HepG2 (cell line): Measurements from ENCODE around the gene SLC5A4. TPM values are rescaled to one million over a fixed set of nuclear protein-coding genes. Genes with fewer than 3 reads are reported as not detected.

Experiments
- AFF4 ChIP-seq: sonication (generic); formaldehyde crosslinking; IDR thresholded peaks from 2 replicates; pipeline ENCODE4 v1.4.0; 2020; ENCODE audit warnings: missing genetic modification reagents
- FOSL1 ChIP-seq: sonication (generic); formaldehyde crosslinking; IDR thresholded peaks from 2 replicates; pipeline ENCODE4 v1.9.0; 2021; ENCODE audit warnings: missing genetic modification reagents, borderline replicate concordance
- HDAC1 ChIP-seq: sonication (generic); formaldehyde crosslinking; IDR thresholded peaks from 2 replicates; pipeline ENCODE4 v1.5.1; 2020; ENCODE audit warnings: mild to moderate bottlenecking, missing genetic modification reagents
- HNF1A ChIP-seq, 2 experiments: sonication (generic) in 1 of 2; formaldehyde crosslinking in 1 of 2; IDR thresholded peaks; 2 replicates each; pipeline versions ENCODE4 v1.4.0 to v1.6.1; 2016 to 2020; ENCODE audit warnings: borderline replicate concordance in 1 of 2, low read depth in 1 of 2, mild to moderate bottlenecking in 1 of 2, missing genetic modification reagents in 1 of 2
- MTA1 ChIP-seq: sonication (generic); formaldehyde crosslinking; IDR thresholded peaks from 2 replicates; pipeline ENCODE4 v1.4.0; 2020; ENCODE audit warnings: missing genetic modification reagents, mild to moderate bottlenecking, borderline replicate concordance
- NFE2 ChIP-seq: sonication (generic); formaldehyde crosslinking; IDR thresholded peaks from 2 replicates; pipeline ENCODE4 v1.4.0; 2020; ENCODE audit warnings: missing genetic modification reagents
- SP2 ChIP-seq: sonication (generic); formaldehyde crosslinking; IDR thresholded peaks from 2 replicates; pipeline ENCODE4 v1.5.1; 2020; ENCODE audit warnings: mild to moderate bottlenecking, missing genetic modification reagents
- THAP7 ChIP-seq: sonication (generic); formaldehyde crosslinking; IDR thresholded peaks from 2 replicates; pipeline ENCODE4 v1.8.1; 2023; ENCODE audit warnings: mild to moderate bottlenecking, missing genetic modification reagents
- ZNF207 ChIP-seq: fragments of 450-650 bp; IDR thresholded peaks from 2 replicates; pipeline ENCODE4 v1.6.1; 2016; ENCODE audit warnings: antibody characterized with exemption, borderline replicate concordance
- ZNF260 ChIP-seq: sonication (generic); formaldehyde crosslinking; IDR thresholded peaks from 2 replicates; pipeline ENCODE4 v1.4.0; 2020; ENCODE audit warnings: missing genetic modification reagents, low read depth, mild to moderate bottlenecking, borderline replicate concordance
- ZNF460 ChIP-seq: sonication (generic); formaldehyde crosslinking; IDR thresholded peaks from 2 replicates; pipeline ENCODE4 v1.5.1; 2020; ENCODE audit warnings: missing genetic modification reagents, mild to moderate bottlenecking, borderline replicate concordance
- ZNF468 ChIP-seq: sonication (generic); formaldehyde crosslinking; IDR thresholded peaks from 2 replicates; pipeline ENCODE4 v1.8.0; 2022; ENCODE audit warnings: mild to moderate bottlenecking, moderate library complexity, missing genetic modification reagents
- ZNF646 ChIP-seq: sonication (generic); formaldehyde crosslinking; IDR thresholded peaks from 2 replicates; pipeline ENCODE4 v1.9.0; 2021; ENCODE audit warnings: mild to moderate bottlenecking, missing genetic modification reagents
- polyA plus RNA-seq, 8 experiments: library from polyadenylated mRNA; depleted of rRNA in 3 of 8; stranded (reverse) in 7 of 8; unstranded in 1 of 8; fragments of >200 nt; fragmentation: Illumina TruSeq in 4 of 8; extraction: Trizol in 4 of 8; gene quantifications; 2 replicates each; pipeline versions ENCODE4 v1.2.1 to v1.2.3, GENCODE V29; 2011 to 2016; ENCODE audit warnings: low read depth in 4 of 8, missing spikeins in 1 of 8, mixed read lengths in 1 of 8; ENCODE audit not compliant: insufficient read depth in 1 of 8
- total RNA-seq, 5 experiments: library from RNA; depleted of rRNA; stranded (reverse); fragments of >200 nt; fragmentation: Illumina TruSeq; extraction: Trizol; gene quantifications; 2 replicates each; pipeline ENCODE4 v1.2.3, GENCODE V29; 2016; ENCODE audit warnings: low read depth in 1 of 5

Gene SLC5A4
- total and polyA plus RNA-seq, 2 of the 13 experiments (the other 11 are each of a cell fraction or from before 2014, with no cell fraction given): not detected

DNA sequence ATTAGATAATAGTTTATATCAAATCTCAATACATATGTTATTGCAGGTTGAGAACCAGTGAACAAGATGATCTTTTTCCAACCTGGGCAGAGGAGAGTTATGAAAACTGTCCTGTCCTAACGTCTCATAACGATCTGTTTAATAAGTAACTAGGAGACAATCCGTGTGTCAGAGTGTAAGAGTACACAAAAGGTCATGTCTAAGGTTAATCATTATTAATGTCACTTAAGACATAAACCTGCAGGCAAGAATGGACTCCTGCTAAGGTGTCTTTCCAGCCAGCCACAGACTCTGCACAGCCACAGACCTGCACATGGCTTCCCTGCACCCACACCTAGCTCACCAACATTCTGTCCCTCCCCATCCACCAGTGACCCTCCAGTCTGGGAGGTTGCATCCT lies 10.1 kb downstream of the SLC5A4 start (continued):
- TF ChIP-seq AFF4 (CRISPR knock-in tag) (no peak), ZNF468 (CRISPR knock-in tag) (no peak), MTA1 (no peak), HDAC1 (peak; percentile 46; the same call in 1 of the 2 replicates), SP2 (CRISPR knock-in tag) (no peak), ZNF260 (no peak), THAP7 (CRISPR knock-in tag) (no peak), HNF1A (IDR thresholded peaks at IDR 0.05; ENCODE audit: low read depth) (peak; percentile 93), HNF1A (CRISPR knock-in tag; IDR thresholded peaks at IDR 0.05; ENCODE audit: borderline replicate concordance) (peak; percentile 88), FOSL1 (CRISPR knock-in tag) (no peak), ZNF460 (CRISPR knock-in tag) (no peak), ZNF207 (no peak), NFE2 (CRISPR knock-in tag) (no peak), ZNF646 (CRISPR knock-in tag) (no peak)
